Activated T-cell treated with anti-CD3 and anti-CD28 coated beads, Interleukin-2, amount 50 U/mL, for 4 hours (primary cell): ENCODE data around the gene PLXDC1. TPM values are rescaled to one million over a fixed set of nuclear protein-coding genes. Genes with fewer than 3 reads are reported as not detected.
A peak's percentile ranks its signal among the peaks of the same experiment; 100 is the strongest.
"Not testable (repeated sequence)": the region's sequence is repeated elsewhere in the genome, so short reads cannot be mapped to it uniquely, and the experiment has no call there.

Source experiments
- ATAC-seq, 2 donors: fragments of 200-7000 bp; cut with Tn5 transposase; one replicate each; pipeline ENCODE4 v1.10.0; 2021
- DNase-seq: peaks from one replicate; pipeline ENCODE4 v3.0.0-alpha.2; 2020
- H3K27me3 Mint-ChIP-seq: one replicate; pipeline ENCODE4 v1.8.0; 2021; ENCODE audit warnings: low read depth, mixed read lengths
- H3K36me3 Mint-ChIP-seq: one replicate; pipeline ENCODE4 v1.8.0; 2022; ENCODE audit warnings: mixed read lengths; ENCODE audit not compliant: insufficient read depth
- H3K4me1 Mint-ChIP-seq: one replicate; pipeline ENCODE4 v1.8.0; 2021; ENCODE audit warnings: low read depth, mixed read lengths
- H3K4me3 Mint-ChIP-seq: one replicate; pipeline ENCODE4 v1.8.0; 2021; ENCODE audit warnings: mild to moderate bottlenecking, moderate library complexity, mixed read lengths
- H3K9me3 Mint-ChIP-seq: one replicate; pipeline ENCODE4 v1.8.0; 2021; ENCODE audit warnings: mixed read lengths
- total RNA-seq, 3 donors: library from RNA; stranded (reverse); gene quantifications; one replicate each; pipeline ENCODE4 v1.2.1, GENCODE V29; 2021

PLXDC1 gene
- total RNA-seq, 3 donors from 2014 or later, result 0.33 to 0.87 (median 0.68) TPM

GRCh38 chr17:39051001-39051585 is 100.3 kb downstream of the PLXDC1 start:
- peaks cover 8% of the 10 kb centered on the region for H3K27me3 Mint-ChIP-seq
- H3K4me1 Mint-ChIP-seq, result no peaks in the 10 kb centered on the region
- H3K36me3 Mint-ChIP-seq, result no peaks in the 10 kb centered on the region
- ATAC-seq (no peak), DNase-seq (no peak)
- H3K9me3 Mint-ChIP-seq, result peaks cover 13% of the 10 kb centered on the region
- H3K4me3 Mint-ChIP-seq, result no peak overlapping the region

GRCh38 chr17:39045948-39046679 is 105.3 kb downstream of the PLXDC1 start:
- Mint-ChIP-seq H3K27me3 (peaks cover 2% of the 10 kb centered on the region), H3K36me3 (no peaks in the 10 kb centered on the region), H3K4me3 (no peak overlapping the region), H3K4me1 (no peaks in the 10 kb centered on the region), H3K9me3 (peaks cover 13% of the 10 kb centered on the region)
- ATAC-seq, result no peak
- DNase-seq, result no peak

GRCh38 chr17:39036009-39036408 is 115.4 kb downstream of the PLXDC1 start:
- H3K27me3 Mint-ChIP-seq, result peaks cover 8% of the 10 kb centered on the region
- DNase-seq, result no peak
- H3K4me3 Mint-ChIP-seq, result no peak overlapping the region
- H3K36me3 Mint-ChIP-seq, result no peaks in the 10 kb centered on the region
- H3K4me1 Mint-ChIP-seq, result no peaks in the 10 kb centered on the region
- ATAC-seq, result no peak
- no peaks in the 10 kb centered on the region for H3K9me3 Mint-ChIP-seq

GRCh38 chr17:39035578-39035977 is 115.9 kb downstream of the PLXDC1 start:
- not testable (repeated sequence) for H3K27me3 Mint-ChIP-seq, H3K9me3 Mint-ChIP-seq, H3K4me3 Mint-ChIP-seq, H3K4me1 Mint-ChIP-seq, DNase-seq, H3K36me3 Mint-ChIP-seq, ATAC-seq

- peaks cover 9% of the 10 kb centered on the region for H3K4me1 Mint-ChIP-seq
- no peak overlapping the region for H3K4me3 Mint-ChIP-seq
- H3K27me3 Mint-ChIP-seq, result peaks cover 23% of the 10 kb centered on the region
- no peak for DNase-seq
- ATAC-seq, result no peak
- no peaks in the 10 kb centered on the region for H3K36me3 Mint-ChIP-seq
- H3K9me3 Mint-ChIP-seq, result no peaks in the 10 kb centered on the region
Measured at GRCh38 chr17:39028690-39029089, 122.7 kb downstream of the PLXDC1 start.

GRCh38 chr17:39027455-39028035 is 123.9 kb downstream of the PLXDC1 start:
- no peaks in the 10 kb centered on the region for H3K36me3 Mint-ChIP-seq

GRCh38 chr17:39026980-39027451 is 124.4 kb downstream of the PLXDC1 start:
- no peak for DNase-seq
- peak; percentile 66 to 84 for ATAC-seq
- no peak overlapping the region for H3K4me3 Mint-ChIP-seq
- H3K4me1 Mint-ChIP-seq, result peaks cover 9% of the 10 kb centered on the region
- H3K27me3 Mint-ChIP-seq, result peaks cover 23% of the 10 kb centered on the region
- no peaks in the 10 kb centered on the region for H3K36me3 Mint-ChIP-seq
- H3K9me3 Mint-ChIP-seq, result no peaks in the 10 kb centered on the region

More at GRCh38 chr17:39027455-39028035, 123.9 kb downstream of the PLXDC1 start:
- no peak for ATAC-seq
- peaks cover 23% of the 10 kb centered on the region for H3K27me3 Mint-ChIP-seq
- H3K4me1 Mint-ChIP-seq, result peaks cover 9% of the 10 kb centered on the region
- no peak overlapping the region for H3K4me3 Mint-ChIP-seq
- DNase-seq, result no peak
- H3K9me3 Mint-ChIP-seq, result no peaks in the 10 kb centered on the region

- not testable (repeated sequence) for H3K9me3 Mint-ChIP-seq, H3K4me1 Mint-ChIP-seq, H3K36me3 Mint-ChIP-seq, DNase-seq, H3K4me3 Mint-ChIP-seq, ATAC-seq
- H3K27me3 Mint-ChIP-seq, result peaks cover 23% of the 10 kb centered on the region
Measured at GRCh38 chr17:39026346-39026745, 125.1 kb downstream of the PLXDC1 start.

GRCh38 chr17:39022924-39023323 is 128.5 kb downstream of the PLXDC1 start:
- Mint-ChIP-seq H3K4me1 (peaks cover 22% of the 10 kb centered on the region), H3K4me3 (no peak overlapping the region), H3K9me3 (no peaks in the 10 kb centered on the region), H3K36me3 (no peaks in the 10 kb centered on the region), H3K27me3 (peaks cover 17% of the 10 kb centered on the region)
- DNase-seq (no peak), ATAC-seq (no peak)

- ATAC-seq, DNase-seq, H3K27me3 Mint-ChIP-seq, H3K9me3 Mint-ChIP-seq, H3K36me3 Mint-ChIP-seq, H3K4me3 Mint-ChIP-seq: not testable (repeated sequence)
- H3K4me1 Mint-ChIP-seq, result peaks cover 27% of the 10 kb centered on the region
Measured at GRCh38 chr17:39020037-39020436, 131.4 kb downstream of the PLXDC1 start.

- Mint-ChIP-seq H3K27me3 (no peaks in the 10 kb centered on the region), H3K36me3 (no peaks in the 10 kb centered on the region), H3K4me1 (peaks cover 30% of the 10 kb centered on the region), H3K9me3 (no peaks in the 10 kb centered on the region), H3K4me3 (no peak overlapping the region)
- DNase-seq, result no peak
- ATAC-seq, result peak; percentile 60 to 73
Measured at GRCh38 chr17:39018267-39019134, 132.9 kb downstream of the PLXDC1 start.

- no peaks in the 10 kb centered on the region for H3K27me3 Mint-ChIP-seq
- H3K9me3 Mint-ChIP-seq, result no peaks in the 10 kb centered on the region
- ATAC-seq, result no peak
- H3K4me1 Mint-ChIP-seq, result peaks cover 30% of the 10 kb centered on the region
- DNase-seq, result no peak
- H3K36me3 Mint-ChIP-seq, result no peaks in the 10 kb centered on the region
- no peak overlapping the region for H3K4me3 Mint-ChIP-seq
Measured at GRCh38 chr17:39016193-39017153, 135.0 kb downstream of the PLXDC1 start.

- Mint-ChIP-seq H3K27me3 (no peaks in the 10 kb centered on the region), H3K36me3 (no peaks in the 10 kb centered on the region), H3K4me1 (peaks cover 30% of the 10 kb centered on the region), H3K4me3 (no peak overlapping the region), H3K9me3 (no peaks in the 10 kb centered on the region)
- DNase-seq (no peak), ATAC-seq (no peak)
Measured at GRCh38 chr17:39015546-39015935, 135.9 kb downstream of the PLXDC1 start.
